SK-N-SH (cell line): ENCODE data around the gene CHST2. TPM values are rescaled to one million over a fixed set of nuclear protein-coding genes. Genes with fewer than 3 reads are reported as not detected.

Source experiments
- CTCF ChIA-PET: fragments of 300-600, 350-600 bp; formaldehyde crosslinking; extraction: SDS; loops from one replicate; lab custom pipeline; 2021; lab: Yijun Ruan, JAX
- POLR2A ChIA-PET: fragments of 350-600 bp; sonication (Branson Sonifier 250); formaldehyde crosslinking; extraction: SDS; loops from one replicate; lab custom pipeline; 2020; ENCODE audit warnings: antibody characterized with exemption, inconsistent platforms; lab: Yijun Ruan, JAX
- DNase-seq: peaks from one replicate; pipeline ENCODE4 v3.0.0; 2012
- H2AFZ ChIP-seq: fragments of 200-600 bp; sonication (generic); 2 replicates; pipeline ENCODE4 v1.8.1; 2016; ENCODE audit warnings: antibody characterized with exemption, mild to moderate bottlenecking, low read depth
- H3F3A ChIP-seq: fragments of 200-600 bp; sonication (generic); replicated peaks from 2 replicates; pipeline ENCODE3; 2016; ENCODE audit warnings: antibody characterized with exemption, mild to moderate bottlenecking; ENCODE audit not compliant: insufficient read depth
- H3K27ac ChIP-seq, 2 experiments: fragments of 200-500 bp in 1 of 2; fragments of 200-600 bp in 1 of 2; sonication (Bioruptor generic) in 1 of 2; sonication (generic), shearing (Covaris generic) in 1 of 2; 2 replicates each; pipeline versions ENCODE4 v1.5.1 to v1.6.1; 2014 to 2016; ENCODE audit warnings: low read depth in 2 of 2, inconsistent platforms in 1 of 2, low read length in 1 of 2, mild to moderate bottlenecking in 1 of 2, mixed read lengths in 1 of 2
- H3K27me3 ChIP-seq: fragments of 200-600 bp; sonication (generic), shearing (Covaris generic); 2 replicates; pipeline ENCODE4 v1.6.1; 2016; ENCODE audit warnings: mixed run types; ENCODE audit not compliant: insufficient read depth
- H3K36me3 ChIP-seq, 2 experiments: fragments of 200-500 bp in 1 of 2; fragments of 200-600 bp in 1 of 2; sonication (Bioruptor generic) in 1 of 2; sonication (generic) in 1 of 2; replicated peaks in 1 of 2; 2 replicates each; pipeline versions ENCODE3 to v1.5.1; 2014 to 2016; ENCODE audit warnings: low read length in 1 of 2, mild to moderate bottlenecking in 1 of 2; ENCODE audit not compliant: insufficient read depth in 2 of 2, control insufficient read depth in 1 of 2
- H3K4me1 ChIP-seq, 2 experiments: fragments of 200-500 bp in 1 of 2; fragments of 200-600 bp in 1 of 2; sonication (Bioruptor generic) in 1 of 2; sonication (generic), shearing (Covaris generic) in 1 of 2; 2 replicates each; pipeline versions ENCODE4 v1.5.1 to v1.6.1; 2014 to 2016; ENCODE audit warnings: low read depth in 1 of 2, low read length in 1 of 2, mixed run types in 1 of 2; ENCODE audit not compliant: insufficient read depth in 2 of 2, control insufficient read depth in 1 of 2
- H3K4me2 ChIP-seq: fragments of 200-600 bp; sonication (generic), shearing (Covaris generic); 2 replicates; pipeline ENCODE4 v1.6.1; 2017; ENCODE audit warnings: mixed run types
- H3K4me3 ChIP-seq, 2 experiments: fragments of 200-500 bp in 1 of 2; fragments of 200-600 bp in 1 of 2; sonication (Bioruptor generic) in 1 of 2; sonication (generic), shearing (Covaris generic) in 1 of 2; 2 replicates each; pipeline versions ENCODE4 v1.5.1 to v1.8.1; 2014 to 2016; ENCODE audit warnings: low read depth in 2 of 2, inconsistent platforms in 1 of 2, low read length in 1 of 2, mild to moderate bottlenecking in 1 of 2, mixed read lengths in 1 of 2, moderate library complexity in 1 of 2
- H3K79me2 ChIP-seq: fragments of 200-600 bp; sonication (generic); 2 replicates; pipeline ENCODE4 v1.8.1; 2017; ENCODE audit warnings: mild to moderate bottlenecking; ENCODE audit not compliant: insufficient read depth
- H3K9ac ChIP-seq: fragments of 200-600 bp; sonication (generic); 2 replicates; pipeline ENCODE4 v1.6.1; 2017; ENCODE audit warnings: mixed run types
- H3K9me2 ChIP-seq: fragments of 200-600 bp; sonication (generic); 2 replicates; pipeline ENCODE4 v1.6.1; 2017; ENCODE audit warnings: mixed run types
- H3K9me3 ChIP-seq: fragments of 200-600 bp; sonication (generic); 2 replicates; pipeline ENCODE4 v1.6.1; 2017; ENCODE audit warnings: mixed run types, mild to moderate bottlenecking, moderate library complexity
- H4K20me1 ChIP-seq: fragments of 200-600 bp; sonication (generic); 2 replicates; pipeline ENCODE4 v1.6.1; 2017; ENCODE audit warnings: mild to moderate bottlenecking, mixed run types; ENCODE audit not compliant: insufficient read depth
- CHD2 ChIP-seq: fragments of 150-350 bp; IDR thresholded peaks from 2 replicates; pipeline ENCODE4 v1.6.1; 2018; ENCODE audit warnings: low read length; ENCODE audit not compliant: partially characterized antibody
- EP300 ChIP-seq, 2 experiments: IDR thresholded peaks; 2 replicates each; pipeline versions ENCODE4 v1.4.0 to v1.6.1; 2012; ENCODE audit warnings: borderline replicate concordance in 1 of 2, low read depth in 1 of 2, low read length in 1 of 2
- EZH2phosphoT487 ChIP-seq: fragments of 200-600 bp; sonication (generic); IDR thresholded peaks from 2 replicates; pipeline ENCODE4 v1.6.1; 2017; ENCODE audit warnings: low read depth, mixed run types, mild to moderate bottlenecking, antibody characterized with exemption, moderate library complexity, borderline replicate concordance
- FOSL2 ChIP-seq: IDR thresholded peaks from 2 replicates; pipeline ENCODE4 v1.4.0; 2012; ENCODE audit warnings: low read depth, mild to moderate bottlenecking, moderate library complexity, borderline replicate concordance
- FOXJ3 ChIP-seq: sonication (generic); formaldehyde crosslinking; IDR thresholded peaks from 2 replicates; pipeline ENCODE4 v1.5.1; 2020; ENCODE audit warnings: mild to moderate bottlenecking, missing genetic modification reagents
- JUND ChIP-seq: IDR thresholded peaks from 2 replicates; pipeline ENCODE4 v1.4.0; 2012
- MXI1 ChIP-seq: IDR thresholded peaks from 2 replicates; pipeline ENCODE4 v1.6.1; 2012; ENCODE audit warnings: mild to moderate bottlenecking, low read depth, low read length, improper control_type of control experiment
- NFIC ChIP-seq: IDR thresholded peaks from 2 replicates; pipeline ENCODE4 v1.4.0; 2012; ENCODE audit warnings: borderline replicate concordance
- PBX3 ChIP-seq: IDR thresholded peaks from 2 replicates; pipeline ENCODE4; 2012
- POLR2AphosphoS5 ChIP-seq: IDR thresholded peaks from 2 replicates; pipeline ENCODE4 v1.6.1; 2012; ENCODE audit warnings: low read depth, low read length
- REST ChIP-seq: IDR thresholded peaks from 2 replicates; pipeline ENCODE4 v1.6.1; 2012; ENCODE audit warnings: mild to moderate bottlenecking, low read depth, low read length, moderate library complexity
- RFX5 ChIP-seq: IDR thresholded peaks from 2 replicates; pipeline ENCODE4 v1.6.1; 2012; ENCODE audit warnings: mild to moderate bottlenecking, improper control_type of control experiment, low read length
- RXRA ChIP-seq: IDR thresholded peaks from 2 replicates; pipeline ENCODE4 v1.4.0; 2012; ENCODE audit warnings: low read depth, mild to moderate bottlenecking, borderline replicate concordance
- TAF1 ChIP-seq: IDR thresholded peaks from 2 replicates; pipeline ENCODE4 v1.6.1; 2012; ENCODE audit warnings: low read depth, mild to moderate bottlenecking, low read length, moderate library complexity, borderline replicate concordance
- USF2 ChIP-seq: fragments of 150-350 bp; IDR thresholded peaks from 2 replicates; pipeline ENCODE4 v1.6.1; 2017; ENCODE audit warnings: antibody characterized with exemption, low read length, low read depth, borderline replicate concordance
- YY1 ChIP-seq: IDR thresholded peaks from 2 replicates; pipeline ENCODE4 v1.4.0; 2012; ENCODE audit warnings: low read depth, mild to moderate bottlenecking
- WGBS: methylation state at CpG from one replicate; pipeline ENCODE4 v1.1.6; 2017; ENCODE audit warnings: low lambda C conversion rate; 5-methylcytosine and 5-hydroxymethylcytosine counted together
- polyA plus RNA-seq, 3 experiments: library from polyadenylated mRNA; depleted of rRNA; stranded (reverse); fragments of >200 nt; gene quantifications; 2 replicates each; pipeline ENCODE4 v1.2.3, GENCODE V29; 2012

CHST2 gene
- polyA plus RNA-seq, 1 of the 3 experiments (the other 2 are of a cell fraction), result 1.6 TPM

DNA sequence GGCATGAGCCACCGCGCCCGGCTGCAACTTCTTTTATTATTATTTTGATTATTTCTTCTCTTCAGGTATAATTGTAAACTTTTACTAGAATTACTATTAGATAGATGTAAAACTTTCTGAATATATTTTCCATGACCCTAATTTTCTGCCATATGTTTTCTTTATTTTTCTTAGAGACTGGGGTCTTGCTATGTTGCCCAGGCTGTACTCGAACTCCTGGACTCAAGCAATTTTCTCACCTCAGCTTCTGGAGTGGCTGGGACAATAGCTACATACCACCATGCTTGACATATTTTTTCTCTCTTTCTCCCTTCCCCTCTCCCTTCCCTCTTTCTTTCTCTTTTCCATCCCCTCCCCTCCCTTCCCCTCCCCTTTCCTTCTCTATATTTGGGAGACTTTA is 29.6 kb upstream of the CHST2 start:
- H3K4me3 ChIP-seq, result no peak overlapping the region
- H3K9ac ChIP-seq, result no peak overlapping the region
- no peaks in the 10 kb centered on the region for H3K9me3 ChIP-seq
- no peaks in the 10 kb centered on the region for H4K20me1 ChIP-seq
- H3K9me2 ChIP-seq, result no peaks in the 10 kb centered on the region
- DNase-seq, result no peak
- H3K27me3 ChIP-seq, result no peaks in the 10 kb centered on the region; the same call in 1 of the 2 replicates
- ChIA-PET CTCF (no interaction called here), POLR2A (no interaction called here)
- no peak overlapping the region for H3K4me2 ChIP-seq
- TF ChIP-seq RFX5 (no peak), RXRA (no peak), NFIC (no peak), TAF1 (no peak), JUND (no peak), FOXJ3 (CRISPR knock-in tag) (no peak), YY1 (no peak), EZH2phosphoT487 (no peak), PBX3 (no peak), CHD2 (no peak), POLR2AphosphoS5 (no peak), REST (no peak), MXI1 (no peak), FOSL2 (no peak), EP300 (IDR thresholded peaks at IDR 0.05; ENCODE audit: borderline replicate concordance in 1 of 2, low read depth in 1 of 2, low read length in 1 of 2) (no peak), USF2 (no peak)
- WGBS, result 76% methylated on average over 4 of the region's 4 CpGs
- H2AFZ ChIP-seq, result no peak overlapping the region
- no peaks in the 10 kb centered on the region for H3F3A ChIP-seq
- no peaks in the 10 kb centered on the region for H3K36me3 ChIP-seq
- H3K27ac ChIP-seq, result peak overlapping the region in 1 of 2 experiments; percentile 31; a peak in 1 of 4 replicates
- no peaks in the 10 kb centered on the region for H3K79me2 ChIP-seq
- peaks cover 0 to 10% of the 10 kb centered on the region in 2 experiments; a peak in 2 of 4 replicates for H3K4me1 ChIP-seq
